Activated B cell treated with CpG ODN at 0.5 μM for 24 hours (primary cell): ENCODE measurements around the gene ORAI2. TPM values are rescaled to one million over a fixed set of nuclear protein-coding genes. Genes with fewer than 3 reads are reported as not detected.

Experiments
- ATAC-seq: fragments of 200-7000 bp; cut with Tn5 transposase; one replicate; pipeline ENCODE4 v1.10.0; 2021; ENCODE audit warnings: low read depth, mild to moderate bottlenecking, moderate library complexity
- CTCF ChIA-PET: fragments of 350-600 bp; sonication (Branson Sonifier 250); formaldehyde crosslinking; loops from one replicate; lab custom pipeline; 2021; ENCODE audit warnings: antibody characterized with exemption; lab: Charles Lee
- POLR2A ChIA-PET: fragments of 350-600 bp; sonication (Branson Sonifier 250); formaldehyde crosslinking; loops from one replicate; lab custom pipeline; 2021; ENCODE audit warnings: antibody characterized with exemption; lab: Charles Lee
- DNase-seq: peaks from one replicate; pipeline ENCODE4 v3.0.0; 2022
- H3K27ac Mint-ChIP-seq: one replicate; pipeline ENCODE4 v1.8.0; 2020; ENCODE audit warnings: mixed read lengths
- H3K27me3 Mint-ChIP-seq: one replicate; pipeline ENCODE4 v1.8.0; 2021; ENCODE audit warnings: mixed read lengths
- H3K36me3 Mint-ChIP-seq: one replicate; pipeline ENCODE4 v1.8.0; 2021; ENCODE audit warnings: low read depth, mixed read lengths
- H3K4me1 Mint-ChIP-seq: one replicate; pipeline ENCODE4 v1.8.0; 2021; ENCODE audit warnings: mixed read lengths
- H3K4me3 Mint-ChIP-seq: one replicate; pipeline ENCODE4 v1.8.0; 2020; ENCODE audit warnings: mild to moderate bottlenecking, mixed read lengths
- H3K9me3 Mint-ChIP-seq: one replicate; pipeline ENCODE4 v1.8.0; 2020; ENCODE audit warnings: mixed read lengths
- CTCF ChIP-seq: fragments of 200-600 bp; IDR thresholded peaks from one replicate; pipeline ENCODE4 v1.8.0; 2022; ENCODE audit warnings: antibody characterized with exemption, mild to moderate bottlenecking
- intact Hi-C: fragments of 100-400 bp; cut with micrococcal nuclease; formaldehyde crosslinking; loops from one replicate; pipeline ENCODE4 v1.15.1; 2024
- total RNA-seq: library from RNA; stranded (reverse); gene quantifications from 2 replicates; pipeline ENCODE4 v1.2.3, GENCODE V29; 2022

Gene ORAI2
- total RNA-seq, 1 donor from 2014 or later: 184 TPM

DNA sequence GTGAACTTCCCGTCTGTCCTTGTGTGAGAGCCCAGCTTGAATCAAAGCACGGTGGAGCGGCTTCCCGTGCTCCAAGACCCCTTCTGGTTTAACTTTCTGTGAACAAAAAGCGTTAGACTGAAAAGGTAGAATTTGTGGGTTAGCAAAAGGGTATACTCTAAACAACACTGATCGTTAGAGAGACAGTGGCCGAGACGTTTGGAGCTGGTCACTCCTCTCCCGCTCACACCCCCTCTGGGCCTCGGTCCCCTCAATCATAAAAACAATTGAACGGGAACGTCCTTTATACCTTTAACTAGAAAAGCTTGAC is 36.7 kb upstream of the ORAI2 start:
- DNase-seq (no peak), ATAC-seq (no peak)
- Mint-ChIP-seq H3K9me3 (no peaks in the 10 kb centered on the region), H3K4me1 (peaks cover 34% of the 10 kb centered on the region), H3K27ac (peak overlapping the region; percentile 96), H3K4me3 (peak overlapping the region; percentile 93), H3K27me3 (no peaks in the 10 kb centered on the region), H3K36me3 (peaks cover 41% of the 10 kb centered on the region)
- TF ChIP-seq CTCF: no peak
- intact Hi-C loops: loop anchor here (1.0 to 10.0 kb wide), 6 partner anchors 30 to 652 kb away; partner anchors contain the start of genes ALKBH4, LRWD1 and SH2B2
- ChIA-PET POLR2A (interaction anchor here (0.7 to 4.9 kb wide), 12 partner anchors 11 to 109 kb away, joined by 3 to 34 read pairs (median 6); partner anchors contain the start of genes ORAI2 and SH2B2), CTCF (interaction anchor here (1.0 to 6.0 kb wide), 4 partner anchors 15 to 117 kb away, joined by 3 to 91 read pairs (median 10); no protein-coding TSS in a partner anchor)

- intact Hi-C loops: loop anchor here (5.0 to 10.0 kb wide), 2 partner anchors 36 to 654 kb away; no protein-coding TSS in a partner anchor
- H3K9me3 Mint-ChIP-seq: no peaks in the 10 kb centered on the region
- TF ChIP-seq CTCF: no peak
- H3K27me3 Mint-ChIP-seq: no peaks in the 10 kb centered on the region
- POLR2A ChIA-PET: interaction anchor here (1.0 to 4.9 kb wide), 2 partner anchors 44 to 110 kb away, joined by 4 to 34 read pairs; partner anchors contain the start of gene SH2B2
- H3K4me1 Mint-ChIP-seq: peaks cover 32% of the 10 kb centered on the region
- no peak for DNase-seq
- no peak for ATAC-seq
- H3K27ac Mint-ChIP-seq: no peak overlapping the region
- H3K36me3 Mint-ChIP-seq: peaks cover 49% of the 10 kb centered on the region
- no peak overlapping the region for H3K4me3 Mint-ChIP-seq
- CTCF ChIA-PET: interaction anchor here (1.6 kb wide), 1 partner anchor 9 kb away, joined by 3 read pairs; no protein-coding TSS in a partner anchor
These were observed 34.8 kb upstream of the ORAI2 start for GRCh38 chr7:102398543-102398942.

GRCh38 chr7:102400360-102400759 is 33.0 kb upstream of the ORAI2 start:
- ChIA-PET POLR2A (no interaction called here), CTCF (interaction anchor here (0.9 to 1.2 kb wide), 4 partner anchors 9 to 71 kb away, joined by 3 to 5 read pairs (median 3); no protein-coding TSS in a partner anchor)
- no peaks in the 10 kb centered on the region for H3K9me3 Mint-ChIP-seq
- H3K4me3 Mint-ChIP-seq: no peak overlapping the region
- intact Hi-C loops: no loop called here
- no peaks in the 10 kb centered on the region for H3K27me3 Mint-ChIP-seq
- H3K36me3 Mint-ChIP-seq: peaks cover 61% of the 10 kb centered on the region
- no peak for TF ChIP-seq CTCF
- ATAC-seq (no peak), DNase-seq (no peak)
- H3K4me1 Mint-ChIP-seq: peaks cover 39% of the 10 kb centered on the region
- no peak overlapping the region for H3K27ac Mint-ChIP-seq

GRCh38 chr7:102403563-102403962 is 29.8 kb upstream of the ORAI2 start:
- no peak overlapping the region for H3K27ac Mint-ChIP-seq
- intact Hi-C loops: no loop called here
- H3K9me3 Mint-ChIP-seq: no peaks in the 10 kb centered on the region
- H3K36me3 Mint-ChIP-seq: peaks cover 83% of the 10 kb centered on the region
- H3K4me1 Mint-ChIP-seq: peaks cover 31% of the 10 kb centered on the region
- no peak for TF ChIP-seq CTCF
- H3K4me3 Mint-ChIP-seq: no peak overlapping the region
- POLR2A ChIA-PET: interaction anchor here (1.8 to 32.9 kb wide), 4 partner anchors 12 to 41 kb away, joined by 6 to 886 read pairs (median 130); partner anchors contain the start of gene ORAI2
- no peak for DNase-seq
- H3K27me3 Mint-ChIP-seq: no peaks in the 10 kb centered on the region
- CTCF ChIA-PET: interaction anchor here (1.2 to 11.1 kb wide), 4 partner anchors 11 to 69 kb away, joined by 5 to 219 read pairs (median 18); no protein-coding TSS in a partner anchor
- no peak for ATAC-seq
